Upper lobe of left lung (tissue), 4 donors: Measurements from ENCODE around the gene PLXND1.
"Not testable (repeated sequence)": the region's sequence is repeated elsewhere in the genome, so short reads cannot be mapped to it uniquely, and the experiment has no call there.

Experiments
- CTCF ChIP-seq, 6 experiments: fragments of 450-650 bp in 4 of 6; fragments of 200-600 bp in 2 of 6; sonication (generic) in 2 of 6; IDR thresholded peaks; one replicate each; pipeline ENCODE4 v1.5.1; 2016 to 2019; ENCODE audit warnings: antibody characterized with exemption in 6 of 6
- EP300 ChIP-seq, 4 donors: sonication (generic); formaldehyde crosslinking; IDR thresholded peaks; one replicate each; pipeline ENCODE4 v1.5.1; 2017; ENCODE audit warnings: antibody characterized with exemption in 4 of 4, control low read depth in 2 of 4
- POLR2A ChIP-seq, 4 donors: fragments of 450-650 bp; IDR thresholded peaks; one replicate each; pipeline ENCODE4 v1.5.1; 2016 to 2017; ENCODE audit warnings: antibody characterized with exemption in 4 of 4, mild to moderate bottlenecking in 2 of 4

GRCh38 chr3:129610794-129611445, 4.4 kb upstream of the PLXND1 start:
- TF ChIP-seq EP300, POLR2A, CTCF (IDR thresholded peaks at IDR 0.05): not testable (repeated sequence)
